Panc1 (cell line): ENCODE data around the gene JAML. TPM values are rescaled to one million over a fixed set of nuclear protein-coding genes. Genes with fewer than 3 reads are reported as not detected.

Experiments
- ATAC-seq: fragments of 200-7000 bp; cut with Tn5 transposase; 2 replicates; pipeline ENCODE4 v1.9.1; 2020; ENCODE audit warnings: mild to moderate bottlenecking, moderate library complexity
- BruUV-seq: library from RNA; stranded (reverse); fragments of 400-500 nt; replicated peaks from 2 replicates; lab custom pipeline; 2021; lab: Mats Ljungman, UMichigan
- CTCF ChIA-PET: fragments of 300-600 bp; sonication (Branson Sonifier 250); formaldehyde crosslinking; loops from one replicate; lab custom pipeline; 2022; ENCODE audit warnings: antibody characterized with exemption; lab: Charles Lee
- POLR2A ChIA-PET: fragments of 300-600 bp; sonication (Branson Sonifier 250); formaldehyde crosslinking; loops from one replicate; lab custom pipeline; 2022; ENCODE audit warnings: antibody characterized with exemption; lab: Charles Lee
- DNase-seq: peaks from one replicate; pipeline ENCODE4 v3.0.0-alpha.2; 2010; ENCODE audit warnings: low read depth, low spot score
- H3K27ac ChIP-seq: 2 replicates; pipeline ENCODE4 v1.5.1; 2011; ENCODE audit warnings: mild to moderate bottlenecking, low read length, inconsistent platforms
- H3K27me3 ChIP-seq: fragments of 200-500 bp; sonication (Bioruptor generic); 2 replicates; pipeline ENCODE4 v1.6.0; 2014; ENCODE audit warnings: low read length, inconsistent platforms; ENCODE audit not compliant: control insufficient read depth, insufficient read depth
- H3K36me3 ChIP-seq: fragments of 200-500 bp; sonication (Bioruptor generic); 2 replicates; pipeline ENCODE4 v1.5.1; 2014; ENCODE audit warnings: inconsistent platforms, mild to moderate bottlenecking, low read length, moderate library complexity; ENCODE audit not compliant: control insufficient read depth, insufficient read depth
- H3K4me1 ChIP-seq: 2 replicates; pipeline ENCODE4 v1.5.1; 2011; ENCODE audit warnings: inconsistent platforms, mild to moderate bottlenecking, low read length, moderate library complexity; ENCODE audit not compliant: control insufficient read depth, insufficient read depth
- H3K4me3 ChIP-seq, 2 experiments: 2 replicates each; pipeline ENCODE4 v1.5.1; 2011 to 2012; ENCODE audit warnings: low read depth in 2 of 2, low read length in 2 of 2, mild to moderate bottlenecking in 2 of 2, inconsistent platforms in 1 of 2, moderate library complexity in 1 of 2
- H3K9me3 ChIP-seq: fragments of 200-500 bp; sonication (Bioruptor generic); 2 replicates; pipeline ENCODE4 v1.5.1; 2014; ENCODE audit warnings: low read depth, mild to moderate bottlenecking, inconsistent platforms, low read length, moderate library complexity; ENCODE audit not compliant: control insufficient read depth, insufficient read depth
- CTCF ChIP-seq: fragments of 450-650 bp; IDR thresholded peaks from 2 replicates; pipeline ENCODE4 v1.5.1; 2017; ENCODE audit warnings: mild to moderate bottlenecking
- POLR2AphosphoS5 ChIP-seq: IDR thresholded peaks from 2 replicates; pipeline ENCODE4 v1.6.1; 2012; ENCODE audit warnings: mild to moderate bottlenecking, low read depth, low read length, moderate library complexity
- REST ChIP-seq, 2 experiments: IDR thresholded peaks; 2 replicates each; pipeline ENCODE4 v1.6.1; 2011 to 2012; ENCODE audit warnings: low read depth in 2 of 2, control low read depth in 1 of 2, low read length in 1 of 2, mild to moderate bottlenecking in 1 of 2, moderate library complexity in 1 of 2; ENCODE audit not compliant: insufficient read depth in 1 of 2
- SIN3A ChIP-seq: IDR thresholded peaks from 2 replicates; pipeline ENCODE4 v1.6.1; 2012; ENCODE audit warnings: low read depth, mild to moderate bottlenecking, low read length, moderate library complexity, borderline replicate concordance; ENCODE audit not compliant: insufficient read depth
- TCF7L2 ChIP-seq: IDR thresholded peaks from 2 replicates; pipeline ENCODE4 v1.6.1; 2011; ENCODE audit warnings: mild to moderate bottlenecking, low read depth, low read length, inconsistent platforms
- in situ Hi-C: cut with HindIII; loops from 2 replicates; pipeline ENCODE4 v1.10.0; 2016; ENCODE audit warnings: low sequenced_read_pairs, low pct_unique_long_range_greater_than_20kb
- intact Hi-C: fragments of 100-400 bp; cut with micrococcal nuclease; formaldehyde crosslinking; loops from one replicate; pipeline ENCODE4 v1.10.0; 2022; ENCODE audit not compliant: unreplicated experiment
- total RNA-seq: library from RNA; stranded (reverse); gene quantifications from one replicate; pipeline ENCODE4 v1.2.1, GENCODE V29; 2021; ENCODE audit not compliant: unreplicated experiment

The JAML gene
- total RNA-seq, 1 experiment from 2014 or later: 0.39 TPM

GRCh38 chr11:118219732-118220131 lies 5.1 kb downstream of the JAML start:
- ATAC-seq (no peak), DNase-seq (no peak)
- ChIA-PET POLR2A (no interaction called here), CTCF (no interaction called here)
- no TSS peak for BruUV-seq
- no peaks in the 10 kb centered on the region for H3K9me3 ChIP-seq
- H3K27ac ChIP-seq: no peak overlapping the region
- in situ Hi-C loops (no loop called here), intact Hi-C loops (no loop called here)
- H3K27me3 ChIP-seq: peaks cover 31% of the 10 kb centered on the region
- no peak overlapping the region for H3K4me3 ChIP-seq
- TF ChIP-seq TCF7L2: no peak
- no peak for TF ChIP-seq POLR2AphosphoS5
- TF ChIP-seq REST (IDR thresholded peaks at IDR 0.05; ENCODE audit: insufficient read depth in 1 of 2, low read depth in 2 of 2, low read length in 1 of 2): no peak
- H3K36me3 ChIP-seq: no peaks in the 10 kb centered on the region
- H3K4me1 ChIP-seq: no peaks in the 10 kb centered on the region

GRCh38 chr11:118219244-118219643 lies 5.6 kb downstream of the JAML start:
- ChIA-PET CTCF (no interaction called here), POLR2A (no interaction called here)
- intact Hi-C loops: no loop called here
- peaks cover 33% of the 10 kb centered on the region for H3K27me3 ChIP-seq
- H3K9me3 ChIP-seq: no peaks in the 10 kb centered on the region
- no peak for DNase-seq
- in situ Hi-C loops: no loop called here
- H3K4me1 ChIP-seq: no peaks in the 10 kb centered on the region
- no peaks in the 10 kb centered on the region for H3K36me3 ChIP-seq
- H3K4me3 ChIP-seq: no peak overlapping the region
- TF ChIP-seq CTCF (no peak), SIN3A (no peak), REST (IDR thresholded peaks at IDR 0.05; ENCODE audit: insufficient read depth in 1 of 2, low read depth in 2 of 2, low read length in 1 of 2) (no peak), POLR2AphosphoS5 (no peak), TCF7L2 (no peak)
- no peak for ATAC-seq
- no TSS peak for BruUV-seq
- H3K27ac ChIP-seq: no peak overlapping the region
